Cardiac fibroblast (primary cell): ENCODE measurements around the gene PRSS36.

Experiments used
- DNase-seq, 2 donors: peaks; one replicate each; pipeline versions ENCODE4 v3.0.0 to v3.0.0-alpha.2; 2010; ENCODE audit warnings: low read depth in 2 of 2
- H3K4me3 ChIP-seq, 2 donors: replicated peaks in 1 of 2; 1 replicate in 1 of 2; 2 replicates in 1 of 2; pipeline ENCODE4 v1.5.1; 2011; ENCODE audit warnings: low read depth in 2 of 2, low read length in 2 of 2, mild to moderate bottlenecking in 2 of 2, moderate library complexity in 1 of 2
- TF ChIP-seq, protein P1 (sequence below): IDR thresholded peaks from one replicate; pipeline ENCODE4 v1.5.1; 2011; ENCODE audit warnings: low read depth, mild to moderate bottlenecking, low read length, inconsistent platforms

PRSS36 gene

DNA sequence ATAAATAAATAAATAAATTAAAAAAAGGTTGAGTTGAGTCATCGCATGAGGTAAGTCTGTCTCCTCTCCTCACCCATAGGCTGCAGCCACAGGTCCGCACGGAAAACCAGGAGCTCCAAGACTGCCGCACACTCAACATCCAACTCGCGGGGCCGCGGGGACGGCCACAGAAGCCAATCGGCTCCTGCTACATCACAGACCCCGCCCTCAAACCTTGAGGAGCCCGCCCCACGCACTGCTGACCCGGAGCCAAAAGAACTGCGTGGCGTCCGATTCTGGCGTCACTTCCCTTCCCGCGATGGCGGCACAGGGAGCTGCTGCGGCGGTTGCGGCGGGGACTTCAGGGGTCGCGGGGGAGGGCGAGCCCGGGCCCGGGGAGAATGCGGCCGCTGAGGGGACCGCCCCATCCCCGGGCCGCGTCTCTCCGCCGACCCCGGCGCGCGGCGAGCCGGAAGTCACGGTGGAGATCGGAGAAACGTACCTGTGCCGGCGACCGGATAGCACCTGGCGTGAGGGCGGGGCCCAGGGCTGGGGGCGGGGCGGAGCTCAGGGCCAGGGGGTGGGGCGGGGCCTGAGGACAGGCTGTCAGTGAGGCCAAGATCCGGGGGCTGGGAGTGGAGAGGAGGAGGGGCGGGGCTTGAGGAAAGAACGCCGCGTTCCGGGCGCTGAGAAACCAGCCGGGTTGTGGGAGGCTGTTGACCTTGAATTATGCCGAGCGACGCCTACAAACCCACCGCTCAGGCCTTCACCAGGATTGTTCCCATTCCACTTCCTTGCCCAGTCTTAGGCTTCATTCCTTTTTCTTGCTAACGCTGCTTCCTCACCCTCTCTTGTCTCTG lies 32.3 kb downstream of the PRSS36 start, which contains the start of gene KAT8:
TSS of gene KAT8 (plus strand) at position 281 of the 839 bp plus-strand sequence. CDS start at position 299, 18 bp downstream.
- peak within 1 kb of the TSS; percentile 60 to 66 for H3K4me3 ChIP-seq
- TF ChIP-seq, protein P1, sequence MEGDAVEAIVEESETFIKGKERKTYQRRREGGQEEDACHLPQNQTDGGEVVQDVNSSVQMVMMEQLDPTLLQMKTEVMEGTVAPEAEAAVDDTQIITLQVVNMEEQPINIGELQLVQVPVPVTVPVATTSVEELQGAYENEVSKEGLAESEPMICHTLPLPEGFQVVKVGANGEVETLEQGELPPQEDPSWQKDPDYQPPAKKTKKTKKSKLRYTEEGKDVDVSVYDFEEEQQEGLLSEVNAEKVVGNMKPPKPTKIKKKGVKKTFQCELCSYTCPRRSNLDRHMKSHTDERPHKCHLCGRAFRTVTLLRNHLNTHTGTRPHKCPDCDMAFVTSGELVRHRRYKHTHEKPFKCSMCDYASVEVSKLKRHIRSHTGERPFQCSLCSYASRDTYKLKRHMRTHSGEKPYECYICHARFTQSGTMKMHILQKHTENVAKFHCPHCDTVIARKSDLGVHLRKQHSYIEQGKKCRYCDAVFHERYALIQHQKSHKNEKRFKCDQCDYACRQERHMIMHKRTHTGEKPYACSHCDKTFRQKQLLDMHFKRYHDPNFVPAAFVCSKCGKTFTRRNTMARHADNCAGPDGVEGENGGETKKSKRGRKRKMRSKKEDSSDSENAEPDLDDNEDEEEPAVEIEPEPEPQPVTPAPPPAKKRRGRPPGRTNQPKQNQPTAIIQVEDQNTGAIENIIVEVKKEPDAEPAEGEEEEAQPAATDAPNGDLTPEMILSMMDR: no peak

DNA sequence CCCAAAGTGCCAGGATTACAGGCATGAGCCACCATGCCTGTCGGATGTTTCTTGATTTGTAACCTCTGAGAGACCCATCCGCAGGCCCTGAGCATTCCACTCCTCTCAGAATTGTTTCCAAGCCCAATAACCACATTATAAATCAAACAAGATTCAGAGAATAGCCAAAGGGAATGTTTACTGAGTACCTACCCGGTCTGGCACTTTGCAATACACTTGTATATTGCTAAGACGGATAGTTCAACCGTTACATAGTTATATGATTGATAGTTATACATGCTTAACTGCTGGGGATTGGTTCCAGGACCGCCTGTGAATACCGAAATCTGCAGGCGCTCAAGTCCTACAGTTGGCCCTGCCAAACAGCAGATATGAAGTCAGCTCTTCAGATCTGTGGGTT lies 35.4 kb downstream of the PRSS36 start:
- TF ChIP-seq, protein P1: no peak
- DNase-seq: no peak
- H3K4me3 ChIP-seq: no peak overlapping the region

More for the DNA sequence above, 32.3 kb downstream of the PRSS36 start, which contains the start of gene KAT8:
- DNase-seq: peak; percentile 99

DNA sequence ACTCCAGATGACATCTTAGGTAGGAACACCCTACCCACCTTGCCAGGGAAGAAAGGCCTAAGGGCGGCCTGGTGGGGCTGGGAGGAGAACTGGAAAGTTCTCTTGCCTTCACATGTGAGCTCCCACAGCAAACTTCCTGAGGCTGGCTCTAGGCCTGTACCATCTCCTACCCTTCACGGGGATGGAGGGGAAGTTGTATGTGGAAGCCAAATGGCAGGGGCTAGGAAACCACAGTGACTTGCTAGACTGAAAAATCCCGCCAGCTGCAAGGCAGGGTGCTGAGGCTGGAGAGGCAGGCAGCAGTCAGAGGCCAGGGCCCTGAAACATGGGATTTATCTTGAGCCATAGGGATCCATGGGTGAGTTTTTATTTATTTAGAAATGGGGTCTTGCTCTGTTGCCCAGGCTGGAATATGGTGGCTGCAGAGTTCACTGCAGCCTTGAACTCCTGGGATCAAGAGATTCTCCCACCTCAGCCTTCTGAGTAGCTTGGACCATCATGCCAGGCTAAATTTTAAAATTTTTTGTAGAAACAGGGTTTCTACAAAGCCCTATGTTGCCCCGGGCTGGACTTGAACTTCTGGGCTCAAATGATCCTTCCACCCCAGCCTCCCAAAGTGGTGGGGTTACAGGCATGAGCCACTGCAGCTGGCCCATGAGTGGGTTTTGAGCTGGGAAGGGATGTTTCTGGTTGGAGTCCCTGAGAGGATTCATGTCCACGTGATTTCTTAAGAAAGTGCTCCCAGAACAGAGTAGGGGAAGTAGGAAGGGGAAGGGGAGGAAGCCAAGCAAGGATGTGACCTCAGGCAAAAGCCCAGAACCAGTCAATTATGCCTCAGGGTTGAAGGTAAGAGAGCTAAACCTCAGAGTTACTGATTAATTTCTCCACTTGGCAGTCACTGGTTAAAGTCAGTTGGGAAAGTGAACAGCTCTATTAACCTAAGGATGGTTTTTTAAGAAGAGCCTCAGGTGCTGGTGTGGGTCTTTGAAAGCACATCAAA lies 36.4 kb downstream of the PRSS36 start:
- H3K4me3 ChIP-seq: no peak overlapping the region
- DNase-seq: no peak
- TF ChIP-seq, protein P1: no peak

DNA sequence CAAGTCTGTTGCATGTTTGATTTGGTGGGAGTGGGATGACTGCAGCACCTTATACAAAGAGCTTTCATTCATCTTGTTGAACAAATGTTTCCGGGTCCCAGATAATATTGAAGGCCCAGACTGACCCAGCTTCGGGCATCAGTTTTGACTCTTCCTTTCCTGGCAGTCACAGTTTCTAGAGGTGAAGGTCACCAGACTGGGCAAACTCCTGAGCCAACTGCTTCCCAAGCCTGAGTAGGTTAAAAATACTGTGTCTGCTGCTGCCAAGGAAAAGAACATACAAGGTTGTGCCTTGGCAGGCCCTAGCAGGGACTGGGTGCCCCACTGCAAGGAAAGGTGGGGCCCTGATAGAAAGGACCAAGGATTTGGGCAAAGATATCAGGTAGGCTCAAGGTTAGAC lies 37.2 kb downstream of the PRSS36 start:
- TF ChIP-seq, protein P1: no peak
- no peak overlapping the region for H3K4me3 ChIP-seq
- DNase-seq: no peak

DNA sequence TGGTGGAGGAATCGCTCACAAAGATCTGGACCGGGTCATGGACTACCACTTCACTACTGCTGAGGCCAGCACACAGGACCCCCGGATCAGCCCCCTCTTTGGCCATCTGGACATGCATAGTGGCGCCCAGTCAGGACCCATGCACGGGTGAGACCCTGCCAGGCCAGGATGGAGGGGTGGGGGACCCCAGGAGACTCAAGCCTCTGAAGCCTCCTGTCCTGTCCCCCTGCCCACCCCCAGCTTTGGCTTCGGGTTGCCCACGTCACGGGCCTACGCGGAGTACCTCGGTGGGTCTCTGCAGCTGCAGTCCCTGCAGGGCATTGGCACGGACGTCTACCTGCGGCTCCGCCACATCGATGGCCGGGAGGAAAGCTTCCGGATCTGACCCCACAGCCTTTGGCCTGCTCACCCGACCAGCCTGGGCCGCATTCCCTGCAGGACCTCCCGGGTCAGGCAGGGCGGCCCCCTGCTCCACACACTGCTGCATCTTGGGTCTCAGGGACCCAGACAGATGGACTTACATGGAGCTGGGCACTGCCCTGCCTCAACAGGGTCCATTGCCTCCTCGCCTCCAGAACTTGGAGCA lies 37.9 kb downstream of the PRSS36 start:
- H3K4me3 ChIP-seq: no peak overlapping the region
- no peak for DNase-seq
- TF ChIP-seq, protein P1: no peak
